Hindlimb muscle (tissue), 1 donor: ENCODE measurements around the gene ARID3B. TPM values are rescaled to one million over a fixed set of nuclear protein-coding genes. Genes with fewer than 3 reads are reported as not detected.

Source experiments
- DNase-seq: peaks from one replicate; pipeline ENCODE4 v3.0.0-alpha.2; 2013
- polyA plus RNA-seq: library from polyadenylated mRNA; unstranded; fragments of 120-200 nt; gene quantifications from one replicate; pipeline ENCODE4 v1.2.1, GENCODE V29; 2013; ENCODE audit not compliant: insufficient read length

ARID3B gene
- polyA plus RNA-seq, 1 donor: 5.6 TPM

DNA sequence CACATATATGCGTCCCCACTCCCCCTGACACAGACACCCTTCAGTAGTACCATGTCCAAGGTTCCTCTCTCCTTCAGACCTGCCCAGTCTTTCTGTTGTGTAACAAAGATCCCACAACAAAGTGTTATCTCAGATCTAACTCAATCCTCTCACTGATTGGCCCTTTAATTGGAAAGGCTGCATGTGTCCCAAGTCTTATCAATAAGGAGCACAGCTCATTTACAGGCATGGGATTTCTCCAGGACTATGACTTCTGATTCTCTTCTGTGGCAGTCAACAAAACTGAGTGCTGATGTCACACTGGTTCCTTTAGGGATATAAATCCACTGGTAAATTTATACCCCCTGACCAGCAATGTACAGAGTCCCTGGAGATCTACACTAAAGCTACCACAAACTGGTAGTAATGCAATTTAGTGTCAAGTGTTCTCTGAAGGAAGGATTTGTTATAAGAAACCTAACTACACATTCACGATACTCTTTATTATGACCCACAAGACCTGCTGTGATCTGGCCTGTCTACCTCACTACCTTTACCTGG is 102.7 kb downstream of the ARID3B start:
- DNase-seq: no peak

- no peak for DNase-seq
Measured at GRCh38 chr15:74646480-74646879, 105.5 kb downstream of the ARID3B start.

Other genes starting within 250 kb of the ARID3B start
- 1.4 TPM for gene CYP11A1, start 173.6 kb upstream of the ARID3B start, polyA plus RNA-seq
- 5.2 TPM for gene SEMA7A, start 107.3 kb upstream of the ARID3B start, polyA plus RNA-seq
- gene UBL7, start 80.1 kb upstream of the ARID3B start, polyA plus RNA-seq: 30.8 TPM
- gene CLK3, start 74.6 kb downstream of the ARID3B start, polyA plus RNA-seq: 52.2 TPM
- gene EDC3, start 154.8 kb downstream of the ARID3B start, polyA plus RNA-seq: 29.3 TPM
- gene CYP1A1, start 184.3 kb downstream of the ARID3B start, polyA plus RNA-seq: not detected
- gene CYP1A2, start 207.6 kb downstream of the ARID3B start, polyA plus RNA-seq: not detected
- gene CSK, start 240.9 kb downstream of the ARID3B start, polyA plus RNA-seq: 36.3 TPM